Epithelial cell of proximal tubule (primary cell): ENCODE measurements around the gene KHK. TPM values are rescaled to one million over a fixed set of nuclear protein-coding genes. Genes with fewer than 3 reads are reported as not detected.

Experiments used
- DNase-seq: peaks from one replicate; pipeline ENCODE4 v3.0.0-alpha.2; 2011; ENCODE audit warnings: low read depth
- H3K4me3 ChIP-seq: 2 replicates; pipeline ENCODE4 v1.5.1; 2011; ENCODE audit warnings: low read depth, mild to moderate bottlenecking, low read length
- total RNA-seq: library from RNA; depleted of rRNA; stranded (reverse); fragments of >200 nt; gene quantifications from 2 replicates; pipeline ENCODE4 v1.2.3, GENCODE V29; 2015
- TF ChIP-seq, protein P1 (sequence below): conservative IDR thresholded peaks from 2 replicates; pipeline ENCODE4 v1.5.1; 2012; ENCODE audit warnings: low read depth, mild to moderate bottlenecking, low read length

Gene KHK
- total RNA-seq, 1 donor from 2014 or later: 6.1 TPM

DNA sequence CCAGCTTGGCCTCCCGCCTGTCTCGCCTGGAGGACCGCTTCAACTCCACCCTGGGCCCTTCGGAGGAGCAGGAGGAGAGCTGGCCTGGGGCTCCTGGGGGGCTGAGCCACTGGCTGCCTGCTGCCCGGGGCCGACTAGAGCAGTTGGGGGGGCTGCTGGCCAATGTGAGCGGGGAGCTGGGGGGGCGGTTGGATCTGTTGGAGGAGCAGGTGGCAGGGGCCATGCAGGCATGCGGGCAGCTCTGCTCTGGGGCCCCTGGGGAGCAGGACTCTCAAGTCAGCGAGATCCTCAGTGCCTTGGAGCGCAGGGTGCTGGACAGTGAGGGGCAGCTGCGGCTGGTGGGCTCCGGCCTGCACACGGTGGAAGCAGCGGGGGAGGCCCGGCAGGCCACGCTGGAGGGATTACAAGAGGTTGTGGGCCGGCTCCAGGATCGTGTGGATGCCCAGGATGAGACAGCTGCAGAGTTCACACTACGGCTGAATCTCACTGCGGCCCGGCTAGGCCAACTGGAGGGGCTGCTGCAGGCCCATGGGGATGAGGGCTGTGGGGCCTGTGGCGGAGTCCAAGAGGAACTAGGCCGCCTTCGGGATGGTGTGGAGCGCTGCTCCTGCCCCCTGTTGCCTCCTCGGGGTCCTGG is 3.7 kb upstream of the KHK start:
- TF ChIP-seq, protein P1, sequence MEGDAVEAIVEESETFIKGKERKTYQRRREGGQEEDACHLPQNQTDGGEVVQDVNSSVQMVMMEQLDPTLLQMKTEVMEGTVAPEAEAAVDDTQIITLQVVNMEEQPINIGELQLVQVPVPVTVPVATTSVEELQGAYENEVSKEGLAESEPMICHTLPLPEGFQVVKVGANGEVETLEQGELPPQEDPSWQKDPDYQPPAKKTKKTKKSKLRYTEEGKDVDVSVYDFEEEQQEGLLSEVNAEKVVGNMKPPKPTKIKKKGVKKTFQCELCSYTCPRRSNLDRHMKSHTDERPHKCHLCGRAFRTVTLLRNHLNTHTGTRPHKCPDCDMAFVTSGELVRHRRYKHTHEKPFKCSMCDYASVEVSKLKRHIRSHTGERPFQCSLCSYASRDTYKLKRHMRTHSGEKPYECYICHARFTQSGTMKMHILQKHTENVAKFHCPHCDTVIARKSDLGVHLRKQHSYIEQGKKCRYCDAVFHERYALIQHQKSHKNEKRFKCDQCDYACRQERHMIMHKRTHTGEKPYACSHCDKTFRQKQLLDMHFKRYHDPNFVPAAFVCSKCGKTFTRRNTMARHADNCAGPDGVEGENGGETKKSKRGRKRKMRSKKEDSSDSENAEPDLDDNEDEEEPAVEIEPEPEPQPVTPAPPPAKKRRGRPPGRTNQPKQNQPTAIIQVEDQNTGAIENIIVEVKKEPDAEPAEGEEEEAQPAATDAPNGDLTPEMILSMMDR: no peak
- no peak overlapping the region for H3K4me3 ChIP-seq
- no peak for DNase-seq

DNA sequence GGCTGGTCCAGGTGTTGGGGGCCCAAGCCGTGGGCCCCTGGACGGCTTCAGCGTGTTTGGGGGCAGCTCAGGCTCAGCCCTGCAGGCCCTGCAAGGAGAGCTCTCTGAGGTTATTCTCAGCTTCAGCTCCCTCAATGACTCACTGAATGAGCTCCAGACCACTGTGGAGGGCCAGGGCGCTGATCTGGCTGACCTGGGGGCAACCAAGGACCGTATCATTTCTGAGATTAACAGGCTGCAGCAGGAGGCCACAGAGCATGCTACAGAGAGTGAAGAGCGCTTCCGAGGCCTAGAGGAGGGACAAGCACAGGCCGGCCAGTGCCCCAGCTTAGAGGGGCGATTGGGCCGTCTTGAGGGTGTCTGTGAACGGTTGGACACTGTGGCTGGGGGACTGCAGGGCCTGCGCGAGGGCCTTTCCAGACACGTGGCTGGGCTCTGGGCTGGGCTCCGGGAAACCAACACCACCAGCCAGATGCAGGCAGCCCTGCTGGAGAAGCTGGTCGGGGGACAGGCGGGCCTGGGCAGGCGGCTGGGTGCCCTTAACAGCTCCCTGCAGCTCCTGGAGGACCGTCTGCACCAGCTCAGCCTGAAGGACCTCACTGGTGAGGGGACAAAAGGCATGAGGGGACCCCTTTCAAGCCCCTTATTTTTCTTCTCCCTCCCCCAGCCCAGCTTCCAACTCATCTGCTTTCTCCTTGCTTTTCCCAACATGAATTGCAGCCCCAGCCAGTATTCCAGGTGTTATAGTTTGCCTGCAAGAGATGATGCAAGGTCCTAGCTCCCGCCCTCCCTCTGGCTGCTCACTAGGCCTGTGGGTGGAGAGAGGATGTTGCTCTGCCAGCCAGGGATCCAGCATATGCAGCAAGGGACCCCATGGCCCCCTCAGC is 2.9 kb upstream of the KHK start:
- no peak for DNase-seq
- TF ChIP-seq, protein P1: no peak
- H3K4me3 ChIP-seq: no peak overlapping the region

DNA sequence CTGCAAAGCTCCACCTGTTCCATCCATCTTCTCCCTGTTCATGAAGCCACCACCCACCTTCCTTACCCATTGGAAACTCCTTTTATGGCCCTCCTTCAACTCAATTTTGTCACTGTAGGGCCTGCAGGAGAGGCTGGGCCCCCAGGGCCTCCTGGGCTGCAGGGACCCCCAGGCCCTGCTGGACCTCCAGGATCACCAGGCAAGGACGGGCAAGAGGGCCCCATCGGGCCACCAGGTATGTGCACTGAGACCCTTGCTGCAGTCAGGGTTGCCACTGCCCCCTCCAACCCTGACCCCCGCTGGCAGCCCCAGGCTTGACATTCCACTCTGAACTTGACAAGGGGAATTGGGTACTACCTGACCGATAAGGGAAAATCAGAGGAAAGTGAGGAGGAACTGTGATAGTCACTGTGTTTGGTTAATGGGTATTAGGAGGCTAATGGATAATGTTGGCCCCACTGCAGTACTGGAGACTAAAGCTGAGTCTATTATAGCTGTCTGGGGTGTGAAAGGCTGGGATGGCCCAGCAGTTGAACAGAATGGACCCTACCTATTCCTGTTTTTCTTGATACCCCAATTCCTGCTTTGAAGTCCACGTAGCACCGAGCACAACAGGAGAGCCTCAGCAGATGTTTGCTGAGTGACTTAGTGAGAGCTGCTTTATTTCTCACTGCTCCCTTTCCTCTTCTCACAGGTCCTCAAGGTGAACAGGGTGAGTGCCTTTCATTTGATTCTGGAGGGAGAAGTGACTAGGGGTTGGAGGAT is 2.1 kb upstream of the KHK start:
- no peak for DNase-seq
- TF ChIP-seq, protein P1: no peak
- no peak overlapping the region for H3K4me3 ChIP-seq

DNA sequence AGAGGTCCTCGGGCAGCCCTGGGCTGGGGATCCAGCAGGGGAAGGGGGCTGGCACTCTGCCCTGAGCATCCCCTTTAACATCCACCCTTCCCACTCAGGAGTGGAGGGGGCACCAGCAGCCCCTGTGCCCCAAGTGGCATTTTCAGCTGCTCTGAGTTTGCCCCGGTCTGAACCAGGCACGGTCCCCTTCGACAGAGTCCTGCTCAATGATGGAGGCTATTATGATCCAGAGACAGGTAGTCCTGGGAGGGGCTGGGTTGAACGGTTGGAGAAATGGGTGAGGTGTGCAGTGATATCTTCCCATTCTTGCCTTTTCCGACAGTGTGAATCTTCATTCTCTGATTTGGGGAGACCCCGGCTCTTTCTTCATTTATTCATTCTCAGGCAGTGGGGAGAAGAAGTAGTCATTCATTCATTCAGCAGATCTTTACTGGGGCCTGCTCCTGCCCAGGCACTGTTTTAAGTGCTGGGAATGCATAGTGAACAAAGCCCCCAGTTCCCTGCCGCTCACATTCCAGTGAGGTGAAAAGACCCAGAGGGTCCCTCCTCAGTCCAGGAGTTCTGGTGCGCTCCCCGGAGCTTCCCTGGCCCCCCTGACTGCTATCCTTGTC is 1.4 kb upstream of the KHK start:
- no peak for DNase-seq
- peak overlapping the region; percentile 71 for H3K4me3 ChIP-seq
- TF ChIP-seq, protein P1: no peak

DNA sequence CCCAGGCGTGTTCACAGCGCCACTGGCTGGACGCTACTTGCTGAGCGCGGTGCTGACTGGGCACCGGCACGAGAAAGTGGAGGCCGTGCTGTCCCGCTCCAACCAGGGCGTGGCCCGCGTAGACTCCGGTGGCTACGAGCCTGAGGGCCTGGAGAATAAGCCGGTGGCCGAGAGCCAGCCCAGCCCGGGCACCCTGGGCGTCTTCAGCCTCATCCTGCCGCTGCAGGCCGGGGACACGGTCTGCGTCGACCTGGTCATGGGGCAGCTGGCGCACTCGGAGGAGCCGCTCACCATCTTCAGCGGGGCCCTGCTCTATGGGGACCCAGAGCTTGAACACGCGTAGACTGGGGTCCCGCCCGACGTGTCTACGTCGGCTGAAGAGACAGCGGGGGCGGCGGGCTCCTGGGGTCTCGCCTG is 891 bp upstream of the KHK start:
- TF ChIP-seq, protein P1: peak; percentile 50
- no peak for DNase-seq
- peak overlapping the region; percentile 71 for H3K4me3 ChIP-seq

DNA sequence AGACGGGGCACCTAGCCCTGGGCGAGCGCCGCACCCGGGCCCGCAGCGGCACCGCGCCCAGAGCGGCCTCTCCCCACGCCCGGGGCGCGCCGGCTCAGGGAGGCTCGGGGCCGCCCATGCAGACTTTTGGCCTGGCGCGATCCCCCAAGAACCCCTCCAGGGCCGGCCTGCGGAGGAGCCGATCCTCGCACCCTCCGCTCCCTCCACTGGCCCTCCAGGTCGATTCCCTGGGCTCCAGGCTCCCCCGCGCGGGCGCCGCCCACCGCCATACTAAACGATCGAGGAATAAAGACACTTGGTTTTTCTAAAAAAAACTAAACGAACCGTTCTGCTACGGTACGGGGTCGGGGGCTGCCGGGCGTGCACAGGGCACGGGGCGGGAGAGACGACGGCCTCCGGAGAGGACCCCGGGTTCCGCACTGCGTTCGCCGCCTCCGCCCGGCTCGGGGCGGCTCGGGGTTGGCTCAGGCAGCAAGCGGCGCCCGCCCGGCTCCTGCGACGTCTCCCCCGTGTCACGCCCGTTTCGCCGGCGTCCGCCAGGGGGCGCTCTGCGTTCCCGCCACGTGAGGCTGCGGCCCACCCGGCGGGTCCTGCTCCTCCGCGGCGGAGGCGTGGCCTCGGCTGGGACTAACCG is 365 bp upstream of the KHK start:
- TF ChIP-seq, protein P1: peak; percentile 57
- DNase-seq: no peak

More for the DNA sequence above, 365 bp upstream of the KHK start:
- peak overlapping the region; percentile 71 for H3K4me3 ChIP-seq
